Endothelial cell of umbilical vein (primary cell): Measurements from ENCODE around the gene HSPB1.

Experiments used
- EZH2 ChIP-seq: IDR thresholded peaks from 2 replicates; pipeline ENCODE4 v1.6.1; 2012; ENCODE audit warnings: borderline replicate concordance, low read depth, mild to moderate bottlenecking, moderate library complexity, low read length, inconsistent platforms; ENCODE audit not compliant: severe bottlenecking
- JUN ChIP-seq: IDR thresholded peaks from 2 replicates; pipeline ENCODE4 v1.6.1; 2011; ENCODE audit warnings: borderline replicate concordance, low read depth; ENCODE audit not compliant: insufficient read length, insufficient read depth
- TF ChIP-seq, protein P1 (sequence below), 2 donors: IDR thresholded peaks; 1 replicate in 1 of 2; 2 replicates in 1 of 2; pipeline ENCODE4 v1.5.1; 2011; ENCODE audit warnings: low read length in 2 of 2, mild to moderate bottlenecking in 2 of 2, moderate library complexity in 2 of 2, control low read depth in 1 of 2, inconsistent platforms in 1 of 2, low read depth in 1 of 2; ENCODE audit not compliant: insufficient read depth in 1 of 2; ENCODE audit errors: extremely low read depth in 1 of 2

DNA sequence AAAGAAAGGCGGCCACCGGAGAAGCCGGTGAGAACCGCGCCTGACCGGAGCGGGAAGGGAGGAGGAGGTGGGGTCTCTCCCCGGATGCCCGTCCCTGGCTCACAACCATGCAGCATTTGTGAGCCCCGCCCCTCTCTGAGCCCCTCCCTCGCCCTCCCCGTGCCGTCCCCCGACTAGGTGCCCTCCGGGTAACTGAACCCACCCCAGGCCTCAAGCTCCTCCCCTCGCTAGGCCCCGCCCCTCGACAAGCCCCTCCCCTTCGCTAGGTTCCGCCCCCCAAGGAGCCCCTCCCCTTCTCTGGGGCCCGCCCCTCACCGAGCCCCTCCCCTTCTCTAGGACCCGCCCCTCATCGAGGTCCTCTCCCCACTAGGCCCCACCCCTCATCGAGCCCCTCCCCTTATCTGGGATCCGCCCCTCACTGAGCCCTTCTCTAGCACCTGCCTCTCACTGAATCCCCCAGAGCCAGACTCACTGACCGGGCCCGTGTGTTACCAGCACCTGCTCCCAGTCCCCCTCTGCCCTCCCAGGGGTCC lies 42.2 kb upstream of the HSPB1 start:
- TF ChIP-seq, protein P1, sequence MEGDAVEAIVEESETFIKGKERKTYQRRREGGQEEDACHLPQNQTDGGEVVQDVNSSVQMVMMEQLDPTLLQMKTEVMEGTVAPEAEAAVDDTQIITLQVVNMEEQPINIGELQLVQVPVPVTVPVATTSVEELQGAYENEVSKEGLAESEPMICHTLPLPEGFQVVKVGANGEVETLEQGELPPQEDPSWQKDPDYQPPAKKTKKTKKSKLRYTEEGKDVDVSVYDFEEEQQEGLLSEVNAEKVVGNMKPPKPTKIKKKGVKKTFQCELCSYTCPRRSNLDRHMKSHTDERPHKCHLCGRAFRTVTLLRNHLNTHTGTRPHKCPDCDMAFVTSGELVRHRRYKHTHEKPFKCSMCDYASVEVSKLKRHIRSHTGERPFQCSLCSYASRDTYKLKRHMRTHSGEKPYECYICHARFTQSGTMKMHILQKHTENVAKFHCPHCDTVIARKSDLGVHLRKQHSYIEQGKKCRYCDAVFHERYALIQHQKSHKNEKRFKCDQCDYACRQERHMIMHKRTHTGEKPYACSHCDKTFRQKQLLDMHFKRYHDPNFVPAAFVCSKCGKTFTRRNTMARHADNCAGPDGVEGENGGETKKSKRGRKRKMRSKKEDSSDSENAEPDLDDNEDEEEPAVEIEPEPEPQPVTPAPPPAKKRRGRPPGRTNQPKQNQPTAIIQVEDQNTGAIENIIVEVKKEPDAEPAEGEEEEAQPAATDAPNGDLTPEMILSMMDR (IDR thresholded peaks at IDR 0.05; ENCODE audit: extremely low read depth in 1 of 2, insufficient read depth in 1 of 2, low read depth in 1 of 2, low read length in 2 of 2), result no peak
- TF ChIP-seq JUN, result no peak
- TF ChIP-seq EZH2, result no peak
